Activated CD8-positive, alpha-beta memory T cell treated with anti-CD3 and anti-CD28 coated beads, Interleukin-2, amount 10 ng/mL, durations not matched to agents 7 days and 5 days (primary cell): ENCODE measurements around the gene TRIB2. TPM values are rescaled to one million over a fixed set of nuclear protein-coding genes. Genes with fewer than 3 reads are reported as not detected.
A peak's percentile ranks its signal among the peaks of the same experiment; 100 is the strongest.

Source experiments
- ATAC-seq: fragments of 150-1000 bp; cut with Tn5 transposase; one replicate; pipeline ENCODE4 v1.10.0; 2021; ENCODE audit warnings: moderate library complexity
- CTCF ChIA-PET: fragments of 350-600 bp; sonication (Branson Sonifier 250); formaldehyde crosslinking; loops from one replicate; lab custom pipeline; 2021; ENCODE audit warnings: antibody characterized with exemption; lab: Charles Lee
- DNase-seq: peaks from one replicate; pipeline ENCODE4 v3.0.0-alpha.2; 2020
- H3K27ac Mint-ChIP-seq: one replicate; pipeline ENCODE4 v1.8.0; 2021; ENCODE audit warnings: mild to moderate bottlenecking, mixed read lengths
- H3K27me3 Mint-ChIP-seq: one replicate; pipeline ENCODE4 v1.8.0; 2021; ENCODE audit warnings: mixed read lengths
- H3K36me3 Mint-ChIP-seq: one replicate; pipeline ENCODE4 v1.8.0; 2021; ENCODE audit warnings: mild to moderate bottlenecking, mixed read lengths
- H3K4me1 Mint-ChIP-seq: one replicate; pipeline ENCODE4 v1.8.0; 2021; ENCODE audit warnings: mixed read lengths
- H3K4me3 Mint-ChIP-seq: one replicate; pipeline ENCODE4 v1.8.0; 2021; ENCODE audit warnings: mild to moderate bottlenecking, moderate library complexity, mixed read lengths
- H3K9me3 Mint-ChIP-seq: one replicate; pipeline ENCODE4 v1.8.0; 2022; ENCODE audit warnings: low read depth, mixed read lengths
- total RNA-seq, 2 experiments: library from RNA; stranded (reverse); gene quantifications; one replicate each; pipeline ENCODE4 v1.2.3, GENCODE V29; 2021

TRIB2 gene
- total RNA-seq, 2 experiments from 2014 or later = 14.3 to 28.5 TPM

- H3K4me1 Mint-ChIP-seq = peaks cover 50% of the 10 kb centered on the region
- H3K36me3 Mint-ChIP-seq = peaks cover 28% of the 10 kb centered on the region
- ATAC-seq (no peak), DNase-seq (no peak)
- CTCF ChIA-PET = interaction anchor here (1.9 to 4.2 kb wide), 4 partner anchors 8 to 279 kb away, joined by 5 to 25 read pairs (median 14); partner anchors contain the start of gene TRIB2
- H3K9me3 Mint-ChIP-seq = no peaks in the 10 kb centered on the region
- H3K4me3 Mint-ChIP-seq = peak overlapping the region; percentile 51
- peak overlapping the region; percentile 76 for H3K27ac Mint-ChIP-seq
- no peaks in the 10 kb centered on the region for H3K27me3 Mint-ChIP-seq
Observed at GRCh38 chr2:12727641-12728040, 10.9 kb downstream of the TRIB2 start.

- ATAC-seq (peak; percentile 86), DNase-seq (peak; percentile 89)
- H3K9me3 Mint-ChIP-seq = no peaks in the 10 kb centered on the region
- H3K4me3 Mint-ChIP-seq = peak overlapping the region; percentile 51
- H3K27ac Mint-ChIP-seq = peak overlapping the region; percentile 76
- peaks cover 49% of the 10 kb centered on the region for H3K4me1 Mint-ChIP-seq
- H3K36me3 Mint-ChIP-seq = peaks cover 26% of the 10 kb centered on the region
- no peaks in the 10 kb centered on the region for H3K27me3 Mint-ChIP-seq
- CTCF ChIA-PET = interaction anchor here (1.9 to 4.2 kb wide), 3 partner anchors 12 to 278 kb away, joined by 7 to 25 read pairs (median 22); partner anchors contain the start of gene TRIB2
Observed at GRCh38 chr2:12728221-12728777, 11.6 kb downstream of the TRIB2 start.

- peaks cover 44% of the 10 kb centered on the region for H3K4me1 Mint-ChIP-seq
- H3K27ac Mint-ChIP-seq = no peak overlapping the region
- no peak overlapping the region for H3K4me3 Mint-ChIP-seq
Observed at GRCh38 chr2:12730265-12730664, 13.5 kb downstream of the TRIB2 start.

GRCh38 chr2:12731701-12732280, 15.1 kb downstream of the TRIB2 start:
- no peaks in the 10 kb centered on the region for H3K9me3 Mint-ChIP-seq

More at GRCh38 chr2:12730265-12730664, 13.5 kb downstream of the TRIB2 start:
- CTCF ChIA-PET = interaction anchor here (4.0 to 4.2 kb wide), 2 partner anchors 14 to 276 kb away, joined by 22 to 25 read pairs; partner anchors contain the start of gene TRIB2
- Mint-ChIP-seq H3K36me3 (peaks cover 9% of the 10 kb centered on the region), H3K9me3 (no peaks in the 10 kb centered on the region), H3K27me3 (no peaks in the 10 kb centered on the region)
- no peak for ATAC-seq
- no peak for DNase-seq

GRCh38 chr2:12732651-12733050, 15.9 kb downstream of the TRIB2 start:
- no peak for DNase-seq
- H3K4me3 Mint-ChIP-seq = no peak overlapping the region
- no peak overlapping the region for H3K27ac Mint-ChIP-seq
- H3K36me3 Mint-ChIP-seq = peaks cover 6% of the 10 kb centered on the region
- ATAC-seq = no peak
- H3K27me3 Mint-ChIP-seq = no peaks in the 10 kb centered on the region
- CTCF ChIA-PET = no interaction called here
- peaks cover 30% of the 10 kb centered on the region for H3K4me1 Mint-ChIP-seq
- H3K9me3 Mint-ChIP-seq = no peaks in the 10 kb centered on the region

More at GRCh38 chr2:12731701-12732280, 15.1 kb downstream of the TRIB2 start:
- no peak overlapping the region for H3K4me3 Mint-ChIP-seq
- CTCF ChIA-PET = no interaction called here
- ATAC-seq (no peak), DNase-seq (no peak)
- H3K4me1 Mint-ChIP-seq = peaks cover 32% of the 10 kb centered on the region
- H3K27ac Mint-ChIP-seq = no peak overlapping the region
- no peaks in the 10 kb centered on the region for H3K27me3 Mint-ChIP-seq
- H3K36me3 Mint-ChIP-seq = peaks cover 5% of the 10 kb centered on the region

- peaks cover 18% of the 10 kb centered on the region for H3K4me1 Mint-ChIP-seq
- CTCF ChIA-PET = no interaction called here
- no peaks in the 10 kb centered on the region for H3K9me3 Mint-ChIP-seq
- no peak for DNase-seq
- no peak overlapping the region for H3K4me3 Mint-ChIP-seq
- ATAC-seq = no peak
- H3K27me3 Mint-ChIP-seq = no peaks in the 10 kb centered on the region
- H3K36me3 Mint-ChIP-seq = peaks cover 8% of the 10 kb centered on the region
- H3K27ac Mint-ChIP-seq = no peak overlapping the region
Observed at GRCh38 chr2:12733846-12734245, 17.1 kb downstream of the TRIB2 start.

- Mint-ChIP-seq H3K36me3 (peaks cover 8% of the 10 kb centered on the region), H3K27ac (no peak overlapping the region), H3K4me1 (peaks cover 18% of the 10 kb centered on the region), H3K9me3 (no peaks in the 10 kb centered on the region), H3K27me3 (no peaks in the 10 kb centered on the region), H3K4me3 (no peak overlapping the region)
- no peak for DNase-seq
- ATAC-seq = no peak
- CTCF ChIA-PET = interaction anchor here (1.4 kb wide), 1 partner anchor 9 kb away, joined by 5 read pairs; no protein-coding TSS in a partner anchor
Observed at GRCh38 chr2:12734914-12735654, 18.3 kb downstream of the TRIB2 start.

- H3K27ac Mint-ChIP-seq = no peak overlapping the region
- CTCF ChIA-PET = interaction anchor here (1.0 to 1.4 kb wide), 2 partner anchors 270 to 874 kb away, joined by 3 to 6 read pairs; no protein-coding TSS in a partner anchor
- H3K9me3 Mint-ChIP-seq = no peaks in the 10 kb centered on the region
- DNase-seq = no peak
- ATAC-seq = no peak
- H3K27me3 Mint-ChIP-seq = no peaks in the 10 kb centered on the region
- peaks cover 9% of the 10 kb centered on the region for H3K36me3 Mint-ChIP-seq
- peaks cover 15% of the 10 kb centered on the region for H3K4me1 Mint-ChIP-seq
- no peak overlapping the region for H3K4me3 Mint-ChIP-seq
Observed at GRCh38 chr2:12737297-12737696, 20.6 kb downstream of the TRIB2 start.

- CTCF ChIA-PET = interaction anchor here (1.0 to 1.4 kb wide), 2 partner anchors 269 to 874 kb away, joined by 3 to 6 read pairs; no protein-coding TSS in a partner anchor
- no peak overlapping the region for H3K27ac Mint-ChIP-seq
- peaks cover 9% of the 10 kb centered on the region for H3K36me3 Mint-ChIP-seq
- DNase-seq (no peak), ATAC-seq (no peak)
- H3K9me3 Mint-ChIP-seq = no peaks in the 10 kb centered on the region
- H3K4me3 Mint-ChIP-seq = no peak overlapping the region
- H3K27me3 Mint-ChIP-seq = no peaks in the 10 kb centered on the region
- peaks cover 14% of the 10 kb centered on the region for H3K4me1 Mint-ChIP-seq
Observed at GRCh38 chr2:12737738-12738485, 21.2 kb downstream of the TRIB2 start.

GRCh38 chr2:12739721-12740254, 23.1 kb downstream of the TRIB2 start:
- no peak for ATAC-seq
- no peak overlapping the region for H3K27ac Mint-ChIP-seq
- H3K27me3 Mint-ChIP-seq = no peaks in the 10 kb centered on the region
- DNase-seq = no peak
- CTCF ChIA-PET = interaction anchor here (1.1 kb wide), 1 partner anchor 14 kb away, joined by 3 read pairs; no protein-coding TSS in a partner anchor
- no peaks in the 10 kb centered on the region for H3K9me3 Mint-ChIP-seq
- H3K4me1 Mint-ChIP-seq = peaks cover 26% of the 10 kb centered on the region
- H3K36me3 Mint-ChIP-seq = peaks cover 9% of the 10 kb centered on the region
- no peak overlapping the region for H3K4me3 Mint-ChIP-seq

GRCh38 chr2:12741380-12741779, 24.6 kb downstream of the TRIB2 start:
- CTCF ChIA-PET = interaction anchor here (1.2 kb wide), 1 partner anchor 11 kb away, joined by 3 read pairs; no protein-coding TSS in a partner anchor
- Mint-ChIP-seq H3K27ac (no peak overlapping the region), H3K9me3 (no peaks in the 10 kb centered on the region), H3K36me3 (peaks cover 6% of the 10 kb centered on the region), H3K27me3 (no peaks in the 10 kb centered on the region), H3K4me1 (peaks cover 26% of the 10 kb centered on the region), H3K4me3 (no peak overlapping the region)
- ATAC-seq (no peak), DNase-seq (no peak)

GRCh38 chr2:12742891-12743290, 26.2 kb downstream of the TRIB2 start:
- H3K9me3 Mint-ChIP-seq = no peaks in the 10 kb centered on the region
- H3K27ac Mint-ChIP-seq = no peak overlapping the region
- H3K4me1 Mint-ChIP-seq = peaks cover 16% of the 10 kb centered on the region
- no peak for DNase-seq
- H3K4me3 Mint-ChIP-seq = no peak overlapping the region
- ATAC-seq = no peak
- CTCF ChIA-PET = interaction anchor here (1.0 to 1.3 kb wide), 2 partner anchors 264 to 471 kb away, joined by 3 read pairs; no protein-coding TSS in a partner anchor
- peaks cover 3% of the 10 kb centered on the region for H3K36me3 Mint-ChIP-seq
- H3K27me3 Mint-ChIP-seq = no peaks in the 10 kb centered on the region
